DMS114 treated with DMSO at 0.1 percent for 48 hours (cell line): ENCODE results near the gene PFDN4.
"Not testable (repeated sequence)": the region's sequence is repeated elsewhere in the genome, so short reads cannot be mapped to it uniquely, and the experiment has no call there.

ENCODE experiments used
- DNase-seq: peaks from one replicate; lab custom pipeline; 2025; ENCODE audit not compliant: unreplicated experiment; lab: John Stamatoyannopoulos, UW

PFDN4 gene

GRCh38 chr20:54223751-54224150, 15.9 kb downstream of the PFDN4 start:
- no peak for DNase-seq

GRCh38 chr20:54224642-54225041, 16.8 kb downstream of the PFDN4 start:
- DNase-seq, result not testable (repeated sequence)

- no peak for DNase-seq
Measured at GRCh38 chr20:54227241-54227640, 19.4 kb downstream of the PFDN4 start.

GRCh38 chr20:54227751-54228150, 19.9 kb downstream of the PFDN4 start:
- DNase-seq, result no peak

GRCh38 chr20:54228841-54229240, 21.0 kb downstream of the PFDN4 start:
- no peak for DNase-seq

- DNase-seq, result no peak
Measured at GRCh38 chr20:54229566-54230160, 21.8 kb downstream of the PFDN4 start.

GRCh38 chr20:54231036-54231435, 23.1 kb downstream of the PFDN4 start:
- DNase-seq, result no peak

GRCh38 chr20:54234991-54235390, 27.1 kb downstream of the PFDN4 start:
- no peak for DNase-seq

GRCh38 chr20:54237116-54237943, 29.4 kb downstream of the PFDN4 start:
- DNase-seq, result no peak

GRCh38 chr20:54244113-54244512, 36.2 kb downstream of the PFDN4 start:
- no peak for DNase-seq

GRCh38 chr20:54248705-54249104, 40.8 kb downstream of the PFDN4 start:
- DNase-seq, result not testable (repeated sequence)

- DNase-seq, result no peak
Measured at GRCh38 chr20:54250691-54251090, 42.8 kb downstream of the PFDN4 start.

- no peak for DNase-seq
Measured at GRCh38 chr20:54251096-54251495, 43.2 kb downstream of the PFDN4 start.

GRCh38 chr20:54254596-54254995, 46.7 kb downstream of the PFDN4 start:
- DNase-seq, result no peak

- DNase-seq, result no peak
Measured at GRCh38 chr20:54255157-54255556, 47.3 kb downstream of the PFDN4 start.

GRCh38 chr20:54256202-54256601, 48.3 kb downstream of the PFDN4 start:
- no peak for DNase-seq

GRCh38 chr20:54257071-54257816, 49.4 kb downstream of the PFDN4 start:
- DNase-seq, result no peak

GRCh38 chr20:54260116-54260515, 52.2 kb downstream of the PFDN4 start:
- DNase-seq, result no peak

- no peak for DNase-seq
Measured at GRCh38 chr20:54262671-54263070, 54.8 kb downstream of the PFDN4 start.

GRCh38 chr20:54263116-54263690, 55.3 kb downstream of the PFDN4 start:
- DNase-seq, result no peak

- not testable (repeated sequence) for DNase-seq
Measured at GRCh38 chr20:54265791-54266190, 57.9 kb downstream of the PFDN4 start.

- DNase-seq, result no peak
Measured at GRCh38 chr20:54266844-54267243, 59.0 kb downstream of the PFDN4 start.
